H9 (cell line): ENCODE measurements around the gene MAGI1. TPM values are rescaled to one million over a fixed set of nuclear protein-coding genes. Genes with fewer than 3 reads are reported as not detected.

ENCODE experiments used
- DNase-seq: peaks from one replicate; pipeline ENCODE4 v3.0.0-alpha.2; 2017
- H2AFZ ChIP-seq: one replicate; pipeline ENCODE4 v1.6.1; 2013; ENCODE audit warnings: mild to moderate bottlenecking, low read length, control low read depth, moderate library complexity
- H2AK5ac ChIP-seq: 2 replicates; pipeline ENCODE4 v1.6.1; 2013; ENCODE audit warnings: low read length, control low read depth, mixed read lengths; ENCODE audit not compliant: insufficient read length
- H2BK120ac ChIP-seq: one replicate; pipeline ENCODE4 v1.6.1; 2013; ENCODE audit warnings: low read depth, mild to moderate bottlenecking, low read length, control low read depth, inconsistent platforms; ENCODE audit not compliant: poor library complexity, severe bottlenecking
- H2BK12ac ChIP-seq: 2 replicates; pipeline ENCODE4 v1.6.1; 2013; ENCODE audit warnings: low read length, control low read depth, mixed read lengths, low read depth; ENCODE audit not compliant: insufficient read length
- H2BK15ac ChIP-seq: 2 replicates; pipeline ENCODE4 v1.6.1; 2013; ENCODE audit warnings: low read depth, low read length, control low read depth
- H2BK20ac ChIP-seq: one replicate; pipeline ENCODE4 v1.6.1; 2013; ENCODE audit warnings: low read depth, mild to moderate bottlenecking, low read length, control low read depth, inconsistent platforms; ENCODE audit not compliant: poor library complexity, severe bottlenecking
- H2BK5ac ChIP-seq: 2 replicates; pipeline ENCODE4 v1.6.1; 2013; ENCODE audit warnings: low read length, control low read depth, mixed read lengths; ENCODE audit not compliant: insufficient read length
- H3K14ac ChIP-seq: 2 replicates; pipeline ENCODE4 v1.6.1; 2013; ENCODE audit warnings: low read length, control low read depth; ENCODE audit not compliant: insufficient read depth
- H3K18ac ChIP-seq: 2 replicates; pipeline ENCODE4 v1.6.1; 2013; ENCODE audit warnings: low read depth, mild to moderate bottlenecking, mixed read lengths, low read length, control low read depth; ENCODE audit not compliant: insufficient read length
- H3K23ac ChIP-seq: 2 replicates; pipeline ENCODE4 v1.6.1; 2013; ENCODE audit warnings: low read length, control low read depth, mixed read lengths, low read depth; ENCODE audit not compliant: insufficient read length
- H3K23me2 ChIP-seq: 2 replicates; pipeline ENCODE4 v1.6.1; 2013; ENCODE audit warnings: low read depth, mild to moderate bottlenecking, mixed read lengths, low read length, control low read depth; ENCODE audit not compliant: insufficient read length, poor library complexity, severe bottlenecking
- H3K27ac ChIP-seq: 2 replicates; pipeline ENCODE4 v1.5.1; 2013; ENCODE audit warnings: low read length, control low read depth, mixed read lengths, low read depth; ENCODE audit not compliant: insufficient read length
- H3K27me3 ChIP-seq: 2 replicates; pipeline ENCODE4 v1.6.1; 2013; ENCODE audit warnings: low read length, control low read depth, inconsistent platforms; ENCODE audit not compliant: insufficient read depth
- H3K4ac ChIP-seq: 2 replicates; pipeline ENCODE4 v1.6.1; 2013; ENCODE audit warnings: low read depth, mild to moderate bottlenecking, control low read depth, inconsistent platforms, low read length, moderate library complexity
- H3K4me1 ChIP-seq: 2 replicates; pipeline ENCODE4 v1.6.1; 2013; ENCODE audit warnings: low read length, control low read depth, inconsistent platforms; ENCODE audit not compliant: insufficient read depth
- H3K4me2 ChIP-seq: 2 replicates; pipeline ENCODE4 v1.6.1; 2013; ENCODE audit warnings: low read length, control low read depth, mixed read lengths; ENCODE audit not compliant: insufficient read length, insufficient read depth
- H3K56ac ChIP-seq: 2 replicates; pipeline ENCODE4 v1.6.1; 2013; ENCODE audit warnings: low read depth, mild to moderate bottlenecking, mixed read lengths, low read length, control low read depth; ENCODE audit not compliant: insufficient read length
- H3K79me1 ChIP-seq: 2 replicates; pipeline ENCODE4 v1.6.1; 2013; ENCODE audit warnings: low read depth, mild to moderate bottlenecking, moderate library complexity, low read length, control low read depth, inconsistent platforms; ENCODE audit not compliant: insufficient read depth, poor library complexity, severe bottlenecking
- H3K79me2 ChIP-seq: 2 replicates; pipeline ENCODE4 v1.6.1; 2013; ENCODE audit warnings: low read length, control low read depth, inconsistent platforms; ENCODE audit not compliant: insufficient read depth
- H3K9ac ChIP-seq: 2 replicates; pipeline ENCODE4 v1.6.1; 2013; ENCODE audit warnings: low read length, control low read depth, mixed read lengths; ENCODE audit not compliant: insufficient read length; ENCODE audit errors: extremely low read depth
- H3K9me3 ChIP-seq: one replicate; pipeline ENCODE4 v1.6.1; 2013; ENCODE audit warnings: low read depth, low read length, inconsistent platforms; ENCODE audit not compliant: control insufficient read depth
- H3T11ph ChIP-seq: one replicate; pipeline ENCODE4 v1.6.1; 2013; ENCODE audit warnings: mild to moderate bottlenecking, low read length, control low read depth, inconsistent platforms
- H4K20me1 ChIP-seq: one replicate; pipeline ENCODE4 v1.6.1; 2013; ENCODE audit not compliant: control insufficient read depth, insufficient read length, insufficient read depth
- H4K5ac ChIP-seq: 2 replicates; pipeline ENCODE4 v1.6.1; 2013; ENCODE audit warnings: low read depth, mild to moderate bottlenecking, mixed read lengths, low read length, control low read depth; ENCODE audit not compliant: insufficient read length
- H4K8ac ChIP-seq: replicated peaks from 2 replicates; pipeline ENCODE4 v1.6.1; 2013; ENCODE audit warnings: low read length, control low read depth, mixed read lengths, low read depth; ENCODE audit not compliant: insufficient read length
- H4K91ac ChIP-seq: 2 replicates; pipeline ENCODE4 v1.6.1; 2013; ENCODE audit warnings: low read depth, mild to moderate bottlenecking, moderate library complexity, mixed read lengths, low read length, control low read depth; ENCODE audit not compliant: insufficient read length
- H3K27ac Mint-ChIP-seq, 3 experiments: 2 replicates in 2 of 3; 3 replicates in 1 of 3; pipeline ENCODE4 v1.8.0; 2020 to 2021; ENCODE audit warnings: mixed read lengths in 3 of 3, mild to moderate bottlenecking in 1 of 3, moderate library complexity in 1 of 3
- H3K27me3 Mint-ChIP-seq: 2 replicates; pipeline ENCODE4 v1.8.0; 2021; ENCODE audit warnings: low read depth, mild to moderate bottlenecking, moderate library complexity, mixed read lengths
- H3K36me3 Mint-ChIP-seq, 3 experiments: 2 replicates in 2 of 3; 3 replicates in 1 of 3; pipeline ENCODE4 v1.8.0; 2020 to 2021; ENCODE audit warnings: low read depth in 3 of 3, mixed read lengths in 3 of 3; ENCODE audit not compliant: insufficient read depth in 1 of 3
- H3K4me1 Mint-ChIP-seq, 2 experiments: 2 replicates each; pipeline ENCODE4 v1.8.0; 2020; ENCODE audit warnings: mixed read lengths in 2 of 2
- H3K4me3 Mint-ChIP-seq, 2 experiments: 2 replicates in 1 of 2; 3 replicates in 1 of 2; pipeline ENCODE4 v1.8.0; 2020 to 2021; ENCODE audit warnings: mild to moderate bottlenecking in 2 of 2, mixed read lengths in 2 of 2, moderate library complexity in 1 of 2
- H3K9me3 Mint-ChIP-seq, 2 experiments: 2 replicates in 1 of 2; 3 replicates in 1 of 2; pipeline ENCODE4 v1.8.0; 2020; ENCODE audit warnings: mild to moderate bottlenecking in 2 of 2, mixed read lengths in 2 of 2, moderate library complexity in 1 of 2
- CTCF ChIP-seq: fragments of 200-600 bp; sonication (generic); conservative IDR thresholded peaks from 3 replicates; pipeline ENCODE4 v1.8.0; 2021; ENCODE audit warnings: antibody characterized with exemption, mild to moderate bottlenecking
- WGBS: extraction: QIAGEN DNeasy Blood & Tissue Kit; methylation state at CpG from one replicate; pipeline ENCODE4 v1.1.7; 2013; ENCODE audit warnings: missing lambda C conversion rate, low lambda C conversion rate, mixed read lengths; ENCODE audit not compliant: insufficient read length; ENCODE audit errors: extremely low coverage; 5-methylcytosine and 5-hydroxymethylcytosine counted together
- total RNA-seq: library from RNA; stranded (reverse); gene quantifications from 2 replicates; pipeline ENCODE4 v1.2.1, GENCODE V29; 2021

Gene MAGI1
- total RNA-seq, 1 experiment from 2014 or later: 65.7 TPM

- no peak overlapping the region for H3K9ac ChIP-seq
- Mint-ChIP-seq H3K9me3 (peaks cover 0 to 3% of the 10 kb centered on the region in 2 experiments; a peak in 2 of 5 replicates), H3K4me3 (no peak overlapping the region), H3K27ac (no peak overlapping the region), H3K4me1 (peaks cover 25 to 30% of the 10 kb centered on the region in 2 experiments), H3K36me3 (peaks cover 2 to 5% (median 3%) of the 10 kb centered on the region in 3 experiments; a peak in 6 of 7 replicates), H3K27me3 (peaks cover 3% of the 10 kb centered on the region)
- H3K23ac ChIP-seq: no peak overlapping the region
- no peak overlapping the region for H2AFZ ChIP-seq
- no peaks in the 10 kb centered on the region for H3K27me3 ChIP-seq
- H3K14ac ChIP-seq: no peak overlapping the region
- no peak overlapping the region for H2BK12ac ChIP-seq
- H4K5ac ChIP-seq: no peak overlapping the region
- H3K4me1 ChIP-seq: peaks cover 4% of the 10 kb centered on the region; the same call in 1 of the 2 replicates
- no peak overlapping the region for H3K18ac ChIP-seq
- TF ChIP-seq CTCF: no peak
- H3K56ac ChIP-seq: no peak overlapping the region
- no peaks in the 10 kb centered on the region for H3K23me2 ChIP-seq
- H3K4me2 ChIP-seq: no peak overlapping the region
- H2BK120ac ChIP-seq: no peak overlapping the region
- H3T11ph ChIP-seq: no peak overlapping the region
- no peak overlapping the region for H3K4ac ChIP-seq
- H3K79me1 ChIP-seq: no peaks in the 10 kb centered on the region
- no peaks in the 10 kb centered on the region for H4K20me1 ChIP-seq
- H2AK5ac ChIP-seq: no peak overlapping the region
- H3K27ac ChIP-seq: no peak overlapping the region
- H4K91ac ChIP-seq: no peak overlapping the region
- whole genome bisulfite sequencing: 100% methylated on average over 1 of the region's 3 CpGs
- no peak overlapping the region for H2BK15ac ChIP-seq
- no peaks in the 10 kb centered on the region for H3K9me3 ChIP-seq
- H4K8ac ChIP-seq: no peak overlapping the region
- H2BK5ac ChIP-seq: no peak overlapping the region
- DNase-seq: no peak
- no peaks in the 10 kb centered on the region; the same call in 1 of the 2 replicates for H3K79me2 ChIP-seq
- no peak overlapping the region for H2BK20ac ChIP-seq
Observed at GRCh38 chr3:65507437-65507836, 531.3 kb downstream of the MAGI1 start.
